ENCODE data around the gene PPM1L. TPM values are rescaled to one million over a fixed set of nuclear protein-coding genes. Genes with fewer than 3 reads are reported as not detected.

PPM1L gene
- total RNA-seq, 1 experiment from 2014 or later, result 5.0 TPM

GRCh38 chr3:160948273-160948672 lies 192.2 kb downstream of the PPM1L start:
- no peaks in the 10 kb centered on the region for H3F3A ChIP-seq (ENCODE audit: insufficient read depth, low read depth)
- no peak overlapping the region for H2AFZ ChIP-seq
- no peak overlapping the region for H3K4me2 ChIP-seq
- ChIA-PET CTCF (no interaction called here), POLR2A (ENCODE audit: unreplicated experiment) (no interaction called here)
- no peaks in the 10 kb centered on the region; the same call in 1 of the 2 replicates for H4K20me1 ChIP-seq (ENCODE audit: insufficient read depth)
- H3K9me2 ChIP-seq (ENCODE audit: insufficient read depth), result no peaks in the 10 kb centered on the region
- H3K4me1 ChIP-seq (replicated peaks; ENCODE audit: insufficient read depth), result no peaks in the 10 kb centered on the region
- TF ChIP-seq CTCF (conservative IDR thresholded peaks at IDR 0.05) (no peak), EZH2 (IDR thresholded peaks at IDR 0.05; ENCODE audit: low read depth) (no peak)
- no TSS peak for BruUV-seq (replicated peaks)
- H3K27me3 ChIP-seq (ENCODE audit: insufficient read depth, low read depth), result no peaks in the 10 kb centered on the region
- no peaks in the 10 kb centered on the region for H3K79me2 ChIP-seq (ENCODE audit: low read depth)
- no peak overlapping the region for H3K4me3 ChIP-seq
- intact Hi-C loops (cut with micrococcal nuclease; ENCODE audit: unreplicated experiment), result no loop called here
- no peak overlapping the region for H3K27ac ChIP-seq
- H3K36me3 ChIP-seq (ENCODE audit: low read depth), result no peaks in the 10 kb centered on the region
- H3K9me3 ChIP-seq (ENCODE audit: insufficient read depth, low read depth), result no peaks in the 10 kb centered on the region
- no peak for DNase-seq

- no peak overlapping the region for H3K4me3 ChIP-seq
- no peak overlapping the region for H3K4me2 ChIP-seq
- no peaks in the 10 kb centered on the region for H3K4me1 ChIP-seq (replicated peaks; ENCODE audit: insufficient read depth)
- H3K79me2 ChIP-seq (ENCODE audit: low read depth), result no peaks in the 10 kb centered on the region
- no peaks in the 10 kb centered on the region for H3K36me3 ChIP-seq (ENCODE audit: low read depth)
- H3F3A ChIP-seq (ENCODE audit: insufficient read depth, low read depth), result no peaks in the 10 kb centered on the region
- no peak overlapping the region for H2AFZ ChIP-seq
- TF ChIP-seq EZH2 (IDR thresholded peaks at IDR 0.05; ENCODE audit: low read depth) (no peak), CTCF (conservative IDR thresholded peaks at IDR 0.05) (no peak)
- no peak overlapping the region for H3K27ac ChIP-seq
- ChIA-PET POLR2A (ENCODE audit: unreplicated experiment) (no interaction called here), CTCF (no interaction called here)
- DNase-seq, result no peak
- intact Hi-C loops (cut with micrococcal nuclease; ENCODE audit: unreplicated experiment), result no loop called here
- H3K9me2 ChIP-seq (ENCODE audit: insufficient read depth), result no peaks in the 10 kb centered on the region
- H3K27me3 ChIP-seq (ENCODE audit: insufficient read depth, low read depth), result no peaks in the 10 kb centered on the region
- H4K20me1 ChIP-seq (ENCODE audit: insufficient read depth), result no peaks in the 10 kb centered on the region; the same call in 1 of the 2 replicates
- H3K9me3 ChIP-seq (ENCODE audit: insufficient read depth, low read depth), result no peaks in the 10 kb centered on the region
- no TSS peak for BruUV-seq (replicated peaks)
Measured at GRCh38 chr3:160949460-160949859, 193.4 kb downstream of the PPM1L start.

- no peak for TF ChIP-seq EZH2 (IDR thresholded peaks at IDR 0.05; ENCODE audit: low read depth)
- TF ChIP-seq CTCF (conservative IDR thresholded peaks at IDR 0.05), result no peak
- DNase-seq, result no peak
- no peaks in the 10 kb centered on the region for H3K9me2 ChIP-seq (ENCODE audit: insufficient read depth)
- no peak overlapping the region for H3K27ac ChIP-seq
- H3K4me2 ChIP-seq, result no peak overlapping the region
- no TSS peak for BruUV-seq (replicated peaks)
- no peaks in the 10 kb centered on the region for H3K9me3 ChIP-seq (ENCODE audit: insufficient read depth, low read depth)
- H3K4me1 ChIP-seq (replicated peaks; ENCODE audit: insufficient read depth), result no peaks in the 10 kb centered on the region
- no peak overlapping the region for H3K4me3 ChIP-seq
- no peaks in the 10 kb centered on the region for H3K36me3 ChIP-seq (ENCODE audit: low read depth)
- H3K27me3 ChIP-seq (ENCODE audit: insufficient read depth, low read depth), result no peaks in the 10 kb centered on the region
- no peak overlapping the region for H2AFZ ChIP-seq
- no peaks in the 10 kb centered on the region; the same call in 1 of the 2 replicates for H4K20me1 ChIP-seq (ENCODE audit: insufficient read depth)
- CTCF ChIA-PET, result interaction anchor here (0.6 kb wide), 1 partner anchor 263 kb away, joined by 3 read pairs; no protein-coding TSS in a partner anchor
- H3F3A ChIP-seq (ENCODE audit: insufficient read depth, low read depth), result no peaks in the 10 kb centered on the region
- intact Hi-C loops (cut with micrococcal nuclease; ENCODE audit: unreplicated experiment), result loop anchor here (10.0 kb wide), 1 partner anchor 274 kb away; the partner anchor contains the start of gene NMD3
- no peaks in the 10 kb centered on the region for H3K79me2 ChIP-seq (ENCODE audit: low read depth)
- POLR2A ChIA-PET (ENCODE audit: unreplicated experiment), result no interaction called here
Measured at GRCh38 chr3:160950542-160950941, 194.5 kb downstream of the PPM1L start.

All from PC-9 (cell line).